Measurements from ENCODE around the gene TEX30.

Gene TEX30

DNA sequence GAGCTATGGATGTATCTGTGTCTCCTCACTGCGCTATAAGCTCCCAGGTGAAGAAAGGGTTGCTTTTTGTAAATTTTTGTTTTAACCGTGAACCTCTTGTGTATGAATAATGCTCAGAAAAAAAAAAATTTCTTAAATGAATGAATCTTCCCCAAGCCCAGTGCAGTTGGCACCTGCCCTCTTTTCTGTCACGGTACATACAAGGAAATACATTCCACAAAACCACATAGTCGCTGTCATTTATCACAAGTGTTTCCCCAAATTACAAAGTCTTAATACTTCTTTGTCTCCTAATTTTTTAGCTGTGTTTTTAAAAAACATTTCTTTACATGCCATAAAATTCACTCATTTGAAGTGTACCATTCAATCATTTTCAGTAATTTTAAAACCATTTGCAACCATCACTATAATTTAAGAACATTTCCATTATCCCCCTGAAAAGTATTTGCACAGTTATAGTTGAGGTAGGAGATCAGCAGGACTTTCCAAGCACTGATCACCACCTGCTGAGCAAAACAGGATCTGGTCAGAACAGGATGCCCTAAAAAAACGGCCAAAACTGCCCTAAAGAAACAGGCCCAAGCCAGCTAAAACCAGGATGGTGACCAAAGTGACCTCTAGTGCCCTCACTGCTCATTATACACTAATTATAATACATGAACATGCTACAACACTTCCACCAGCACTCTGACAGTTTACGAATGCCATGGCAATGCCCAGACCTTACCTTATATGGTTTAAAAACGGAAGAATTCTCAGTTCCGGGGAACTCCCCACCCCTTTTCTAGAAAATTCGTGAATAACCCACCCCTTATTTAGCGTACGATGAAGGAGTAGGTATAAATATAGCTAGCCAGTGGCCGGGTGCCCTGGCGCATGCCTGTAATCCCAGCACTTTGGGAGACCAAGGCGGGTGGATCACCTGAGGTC, 1.3 kb upstream of the TEX30 start:
- H3K9ac ChIP-seq (ENCODE audit: low read length), result no peak overlapping the region
- no peak overlapping the region for H3K4me2 ChIP-seq (ENCODE audit: low read depth, low read length)
- DNase-seq, result no peak
- H3K27ac ChIP-seq (ENCODE audit: low read length), result no peak overlapping the region
- H4K20me1 ChIP-seq (ENCODE audit: insufficient read depth, low read length), result no peaks in the 10 kb centered on the region
- no peaks in the 10 kb centered on the region for H3K27me3 ChIP-seq (replicated peaks; ENCODE audit: insufficient read depth, low read length)
- H3F3A ChIP-seq (ENCODE audit: insufficient read depth, low read length), result peaks cover 10% of the 10 kb centered on the region
- H3K4me3 ChIP-seq (ENCODE audit: low read length), result no peak overlapping the region
- TF ChIP-seq, protein P1, sequence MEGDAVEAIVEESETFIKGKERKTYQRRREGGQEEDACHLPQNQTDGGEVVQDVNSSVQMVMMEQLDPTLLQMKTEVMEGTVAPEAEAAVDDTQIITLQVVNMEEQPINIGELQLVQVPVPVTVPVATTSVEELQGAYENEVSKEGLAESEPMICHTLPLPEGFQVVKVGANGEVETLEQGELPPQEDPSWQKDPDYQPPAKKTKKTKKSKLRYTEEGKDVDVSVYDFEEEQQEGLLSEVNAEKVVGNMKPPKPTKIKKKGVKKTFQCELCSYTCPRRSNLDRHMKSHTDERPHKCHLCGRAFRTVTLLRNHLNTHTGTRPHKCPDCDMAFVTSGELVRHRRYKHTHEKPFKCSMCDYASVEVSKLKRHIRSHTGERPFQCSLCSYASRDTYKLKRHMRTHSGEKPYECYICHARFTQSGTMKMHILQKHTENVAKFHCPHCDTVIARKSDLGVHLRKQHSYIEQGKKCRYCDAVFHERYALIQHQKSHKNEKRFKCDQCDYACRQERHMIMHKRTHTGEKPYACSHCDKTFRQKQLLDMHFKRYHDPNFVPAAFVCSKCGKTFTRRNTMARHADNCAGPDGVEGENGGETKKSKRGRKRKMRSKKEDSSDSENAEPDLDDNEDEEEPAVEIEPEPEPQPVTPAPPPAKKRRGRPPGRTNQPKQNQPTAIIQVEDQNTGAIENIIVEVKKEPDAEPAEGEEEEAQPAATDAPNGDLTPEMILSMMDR (IDR thresholded peaks at IDR 0.05; ENCODE audit: low read length), result no peak
- TF ChIP-seq EZH2 (optimal IDR thresholded peaks at IDR 0.05; ENCODE audit: low read depth, low read length) (no peak), EZH2phosphoT487 (IDR thresholded peaks at IDR 0.05; ENCODE audit: low read length) (no peak)
- H3K79me2 ChIP-seq (ENCODE audit: low read length), result peaks cover 32% of the 10 kb centered on the region
- no peaks in the 10 kb centered on the region for H3K36me3 ChIP-seq (replicated peaks; ENCODE audit: insufficient read depth, low read length)
- H2AFZ ChIP-seq (ENCODE audit: low read length), result no peak overlapping the region
- H3K9me2 ChIP-seq (replicated peaks; ENCODE audit: insufficient read depth, low read length), result no peaks in the 10 kb centered on the region
- H3K9me3 ChIP-seq (replicated peaks; ENCODE audit: insufficient read depth, low read length), result no peaks in the 10 kb centered on the region
- H3K4me1 ChIP-seq (ENCODE audit: low read length), result peaks cover 27% of the 10 kb centered on the region

DNA sequence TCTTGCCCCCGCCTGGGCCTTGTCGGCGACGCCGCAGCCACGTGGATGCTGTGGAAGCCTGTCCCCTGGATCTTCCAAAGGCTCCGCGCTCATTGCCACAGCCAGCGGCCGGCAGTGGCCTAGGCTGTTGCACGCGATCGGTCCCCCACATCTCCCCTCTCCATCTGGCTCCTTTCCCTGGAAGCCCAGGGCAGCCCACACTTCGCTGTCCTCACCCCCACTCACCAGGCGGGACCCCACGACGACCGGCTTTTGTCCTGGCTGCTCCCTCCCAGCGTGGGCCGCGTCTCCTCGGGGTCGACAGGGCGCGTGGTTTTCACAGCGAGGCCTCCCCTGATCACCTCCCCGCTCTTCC, 605 bp upstream of the TEX30 start:
- Histone ChIP-seq H3K9ac (ENCODE audit: low read length) (peak overlapping the region; percentile 90; the same call in 1 of the 2 replicates), H3K4me1 (ENCODE audit: low read length) (peaks cover 21% of the 10 kb centered on the region), H3K36me3 (replicated peaks; ENCODE audit: insufficient read depth, low read length) (no peaks in the 10 kb centered on the region), H3K9me2 (replicated peaks; ENCODE audit: insufficient read depth, low read length) (no peaks in the 10 kb centered on the region), H3K4me3 (ENCODE audit: low read length) (peak overlapping the region; percentile 95), H3K79me2 (ENCODE audit: low read length) (peaks cover 32% of the 10 kb centered on the region), H3K9me3 (replicated peaks; ENCODE audit: insufficient read depth, low read length) (no peaks in the 10 kb centered on the region), H2AFZ (ENCODE audit: low read length) (peak overlapping the region; percentile 52), H3F3A (ENCODE audit: insufficient read depth, low read length) (peaks cover 3% of the 10 kb centered on the region; the same call in 1 of the 2 replicates), H3K27me3 (replicated peaks; ENCODE audit: insufficient read depth, low read length) (no peaks in the 10 kb centered on the region), H3K27ac (ENCODE audit: low read length) (no peak overlapping the region), H4K20me1 (ENCODE audit: insufficient read depth, low read length) (no peaks in the 10 kb centered on the region), H3K4me2 (ENCODE audit: low read depth, low read length) (peak overlapping the region; percentile 50)
- TF ChIP-seq EZH2phosphoT487 (IDR thresholded peaks at IDR 0.05; ENCODE audit: low read length) (no peak), EZH2 (optimal IDR thresholded peaks at IDR 0.05; ENCODE audit: low read depth, low read length) (no peak)
- TF ChIP-seq, protein P1 (IDR thresholded peaks at IDR 0.05; ENCODE audit: low read length), result no peak
- no peak for DNase-seq

DNA sequence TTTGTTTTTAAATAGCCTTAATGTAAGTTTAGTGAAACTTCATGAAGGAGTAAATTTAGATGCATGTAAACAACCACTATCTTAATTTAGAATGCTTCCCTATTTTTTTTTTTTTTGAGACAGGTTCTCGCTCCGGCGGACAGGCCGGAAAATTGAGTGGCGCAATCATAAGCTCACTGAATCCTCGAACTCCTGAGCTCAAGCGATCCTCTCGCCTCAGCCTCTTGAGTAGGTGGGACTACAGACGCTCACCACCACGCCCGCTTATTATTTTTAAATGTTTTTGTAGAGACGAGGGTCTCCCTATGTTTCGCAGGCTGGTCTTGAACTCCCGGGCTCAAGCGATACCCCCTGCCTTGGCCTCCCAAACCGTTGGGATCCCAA, 1.6 kb downstream of the TEX30 start:
- Histone ChIP-seq H3K9me3 (replicated peaks; ENCODE audit: insufficient read depth, low read length) (no peaks in the 10 kb centered on the region), H3K9me2 (replicated peaks; ENCODE audit: insufficient read depth, low read length) (no peaks in the 10 kb centered on the region), H3K4me2 (ENCODE audit: low read depth, low read length) (peak overlapping the region; percentile 84; the same call in 1 of the 2 replicates), H3K4me1 (ENCODE audit: low read length) (peaks cover 12% of the 10 kb centered on the region), H3K79me2 (ENCODE audit: low read length) (peaks cover 32% of the 10 kb centered on the region), H3F3A (ENCODE audit: insufficient read depth, low read length) (0 out of 2 replicates have a peak, but pooled peaks cover 3% of the 10 kb centered on the region), H2AFZ (ENCODE audit: low read length) (no peak overlapping the region), H3K9ac (ENCODE audit: low read length) (no peak overlapping the region), H3K36me3 (replicated peaks; ENCODE audit: insufficient read depth, low read length) (no peaks in the 10 kb centered on the region), H3K4me3 (ENCODE audit: low read length) (no peak overlapping the region), H3K27ac (ENCODE audit: low read length) (no peak overlapping the region), H4K20me1 (ENCODE audit: insufficient read depth, low read length) (no peaks in the 10 kb centered on the region), H3K27me3 (replicated peaks; ENCODE audit: insufficient read depth, low read length) (no peaks in the 10 kb centered on the region)
- TF ChIP-seq, protein P1 (IDR thresholded peaks at IDR 0.05; ENCODE audit: low read length), result no peak
- DNase-seq, result no peak

Data from MM.1S (cell line).